A673 (cell line): ENCODE data around the gene ENTHD1.

ENCODE experiments used
- CTCF ChIP-seq: fragments of 300-800, 200-600 bp; sonication (generic); conservative IDR thresholded peaks from 2 replicates; pipeline ENCODE4 v1.5.1; 2017; ENCODE audit warnings: low read depth, mild to moderate bottlenecking, antibody characterized with exemption, low read length, moderate library complexity, mixed read lengths
- EZH2 ChIP-seq: fragments of 200-600 bp; sonication (generic); IDR thresholded peaks from 2 replicates; pipeline ENCODE4 v1.6.1; 2017; ENCODE audit warnings: borderline replicate concordance, low read depth, mild to moderate bottlenecking, mixed read lengths, antibody characterized with exemption, low read length; ENCODE audit not compliant: poor library complexity, severe bottlenecking

GRCh38 chr22:39717099-39717498, 176.5 kb downstream of the ENTHD1 start:
- TF ChIP-seq CTCF = no peak
- no peak for TF ChIP-seq EZH2
